OCI-LY3 (cell line): ENCODE results near the gene CHCHD4.
A peak's percentile ranks its signal among the peaks of the same experiment; 100 is the strongest.

Source experiments
- CTCF ChIP-seq: fragments of 200-600, 300-600 bp; sonication (generic); IDR thresholded peaks from 2 replicates; pipeline ENCODE4 v1.5.1; 2014; ENCODE audit warnings: antibody characterized with exemption, low read length, low read depth
- EZH2phosphoT487 ChIP-seq: fragments of 200-600 bp; shearing (Covaris generic); IDR thresholded peaks from 2 replicates; pipeline ENCODE4 v1.6.1; 2018; ENCODE audit warnings: antibody characterized with exemption, mixed run types, low read depth

- TF ChIP-seq CTCF (0 out of 2 replicates have a peak, but pooled peaks have one; percentile 21), EZH2phosphoT487 (no peak)
Measured at GRCh38 chr3:14125193-14126016, 735 bp upstream of the CHCHD4 start.
